Breast epithelium (tissue), 4 donors: Measurements from ENCODE around the gene UBE2D2. TPM values are rescaled to one million over a fixed set of nuclear protein-coding genes. Genes with fewer than 3 reads are reported as not detected.
A peak's percentile ranks its signal among the peaks of the same experiment; 100 is the strongest.

ENCODE experiments used
- DNase-seq, 2 donors: peaks; one replicate each; pipeline ENCODE4 v3.0.0-alpha.2; 2019; ENCODE audit warnings: low spot score in 2 of 2
- H3K27ac ChIP-seq, 2 donors: fragments of 200-600 bp; sonication (generic) in 1 of 2; one replicate each; pipeline ENCODE4 v1.5.1; 2016 to 2019; ENCODE audit warnings: mild to moderate bottlenecking in 1 of 2
- H3K27me3 ChIP-seq, 2 donors: fragments of 200-600 bp; sonication (generic) in 1 of 2; one replicate each; pipeline versions ENCODE4 v1.5.1 to v1.6.0; 2017 to 2019; ENCODE audit warnings: control low read depth in 1 of 2, mild to moderate bottlenecking in 1 of 2
- H3K36me3 ChIP-seq: fragments of 200-600 bp; one replicate; pipeline ENCODE4 v1.5.1; 2019
- H3K4me1 ChIP-seq, 2 donors: fragments of 200-600 bp; sonication (generic); one replicate each; pipeline ENCODE4 v1.5.1; 2016 to 2019; ENCODE audit warnings: control low read depth in 1 of 2
- H3K4me3 ChIP-seq, 3 donors: fragments of 200-600 bp; sonication (generic); 1 replicate in 2 of 3; 2 replicates in 1 of 3; pipeline ENCODE4 v1.5.1; 2016 to 2019; ENCODE audit warnings: mild to moderate bottlenecking in 3 of 3, moderate library complexity in 2 of 3
- H3K9me3 ChIP-seq, 2 donors: fragments of 200-600 bp; sonication (generic) in 1 of 2; one replicate each; pipeline ENCODE4 v1.5.1; 2016 to 2019; ENCODE audit warnings: control low read depth in 1 of 2
- POLR2A ChIP-seq: fragments of 450-650 bp; IDR thresholded peaks from one replicate; pipeline ENCODE4 v1.6.1; 2016; ENCODE audit warnings: antibody characterized with exemption, mild to moderate bottlenecking, moderate library complexity
- POLR2AphosphoS5 ChIP-seq, 3 donors: sonication (generic); formaldehyde crosslinking; IDR thresholded peaks; one replicate each; pipeline ENCODE4 v1.6.1; 2017; ENCODE audit warnings: antibody characterized with exemption in 3 of 3
- intact Hi-C: fragments of 100-400 bp; cut with DNase I; formaldehyde crosslinking; loops from one replicate; pipeline ENCODE4 v1.15.1; 2023; ENCODE audit warnings: low total_unique reads
- total RNA-seq, 3 donors: library from RNA; depleted of rRNA; stranded (reverse); fragments of >200 nt; gene quantifications; one replicate each; pipeline ENCODE4 v1.1.0, GENCODE V29; 2016
- TF ChIP-seq, protein P1 (sequence below), 3 donors: fragments of 450-650 bp; IDR thresholded peaks; one replicate each; pipeline ENCODE4 v1.5.1; 2016 to 2017; ENCODE audit warnings: antibody characterized with exemption in 3 of 3, mild to moderate bottlenecking in 3 of 3, moderate library complexity in 3 of 3

Gene UBE2D2
- total RNA-seq, 3 donors from 2014 or later, result 55.1 to 68.3 (median 58.1) TPM

DNA sequence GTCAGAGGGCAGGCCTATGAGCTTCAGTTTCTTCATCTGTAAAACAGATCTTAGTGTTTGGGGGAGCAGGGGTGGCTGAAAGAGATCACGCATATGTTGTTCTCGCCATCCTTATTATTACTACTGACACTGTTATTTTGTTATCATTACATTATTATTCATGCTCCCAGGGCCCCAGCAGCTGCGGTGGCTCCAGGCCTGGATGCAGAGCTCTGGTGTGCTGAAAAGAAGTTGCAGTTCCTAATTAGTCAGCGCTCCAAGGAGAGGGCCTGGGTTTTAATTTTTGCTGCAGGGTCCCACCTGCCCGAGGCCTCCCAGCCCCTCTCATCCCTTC, 106.6 kb downstream of the UBE2D2 start:
- DNase-seq, result no peak
- H3K4me1 ChIP-seq, result peaks cover 32 to 63% of the 10 kb centered on the region in 2 donors

GRCh38 chr5:139668064-139668880, 107.1 kb downstream of the UBE2D2 start:
- H3K4me1 ChIP-seq, result peaks cover 32 to 66% of the 10 kb centered on the region in 2 donors
- intact Hi-C loops, result no loop called here

More for the DNA sequence above, 106.6 kb downstream of the UBE2D2 start:
- Histone ChIP-seq H3K36me3 (no peaks in the 10 kb centered on the region), H3K9me3 (no peaks in the 10 kb centered on the region), H3K27me3 (no peaks in the 10 kb centered on the region), H3K27ac (peak overlapping the region; percentile 97), H3K4me3 (peak overlapping the region; percentile 52 to 71 (median 52))
- TF ChIP-seq POLR2A (no peak), POLR2AphosphoS5 (IDR thresholded peaks at IDR 0.05) (no peak)
- TF ChIP-seq, protein P1, sequence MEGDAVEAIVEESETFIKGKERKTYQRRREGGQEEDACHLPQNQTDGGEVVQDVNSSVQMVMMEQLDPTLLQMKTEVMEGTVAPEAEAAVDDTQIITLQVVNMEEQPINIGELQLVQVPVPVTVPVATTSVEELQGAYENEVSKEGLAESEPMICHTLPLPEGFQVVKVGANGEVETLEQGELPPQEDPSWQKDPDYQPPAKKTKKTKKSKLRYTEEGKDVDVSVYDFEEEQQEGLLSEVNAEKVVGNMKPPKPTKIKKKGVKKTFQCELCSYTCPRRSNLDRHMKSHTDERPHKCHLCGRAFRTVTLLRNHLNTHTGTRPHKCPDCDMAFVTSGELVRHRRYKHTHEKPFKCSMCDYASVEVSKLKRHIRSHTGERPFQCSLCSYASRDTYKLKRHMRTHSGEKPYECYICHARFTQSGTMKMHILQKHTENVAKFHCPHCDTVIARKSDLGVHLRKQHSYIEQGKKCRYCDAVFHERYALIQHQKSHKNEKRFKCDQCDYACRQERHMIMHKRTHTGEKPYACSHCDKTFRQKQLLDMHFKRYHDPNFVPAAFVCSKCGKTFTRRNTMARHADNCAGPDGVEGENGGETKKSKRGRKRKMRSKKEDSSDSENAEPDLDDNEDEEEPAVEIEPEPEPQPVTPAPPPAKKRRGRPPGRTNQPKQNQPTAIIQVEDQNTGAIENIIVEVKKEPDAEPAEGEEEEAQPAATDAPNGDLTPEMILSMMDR (IDR thresholded peaks at IDR 0.05), result no peak
- intact Hi-C loops, result no loop called here

GRCh38 chr5:139668924-139669661, 108.0 kb downstream of the UBE2D2 start:
- DNase-seq, result no peak
- peaks cover 32 to 61% of the 10 kb centered on the region in 2 donors for H3K4me1 ChIP-seq
- intact Hi-C loops, result no loop called here
- H3K9me3 ChIP-seq, result no peaks in the 10 kb centered on the region
- H3K36me3 ChIP-seq, result no peaks in the 10 kb centered on the region
- TF ChIP-seq POLR2A (no peak), POLR2AphosphoS5 (IDR thresholded peaks at IDR 0.05) (no peak)
- TF ChIP-seq, protein P1 (IDR thresholded peaks at IDR 0.05), result no peak
- peak overlapping the region; percentile 97 for H3K27ac ChIP-seq
- peak overlapping the region; percentile 52 to 71 (median 52) for H3K4me3 ChIP-seq
- no peaks in the 10 kb centered on the region for H3K27me3 ChIP-seq

More at GRCh38 chr5:139668064-139668880, 107.1 kb downstream of the UBE2D2 start:
- TF ChIP-seq, protein P1 (IDR thresholded peaks at IDR 0.05), result no peak
- TF ChIP-seq POLR2AphosphoS5 (IDR thresholded peaks at IDR 0.05) (no peak), POLR2A (no peak)
- H3K27ac ChIP-seq, result peak overlapping the region; percentile 97
- DNase-seq, result no peak
- H3K4me3 ChIP-seq, result peak overlapping the region; percentile 52 to 71 (median 52)
- H3K27me3 ChIP-seq, result no peaks in the 10 kb centered on the region
- H3K9me3 ChIP-seq, result no peaks in the 10 kb centered on the region
- no peaks in the 10 kb centered on the region for H3K36me3 ChIP-seq

DNA sequence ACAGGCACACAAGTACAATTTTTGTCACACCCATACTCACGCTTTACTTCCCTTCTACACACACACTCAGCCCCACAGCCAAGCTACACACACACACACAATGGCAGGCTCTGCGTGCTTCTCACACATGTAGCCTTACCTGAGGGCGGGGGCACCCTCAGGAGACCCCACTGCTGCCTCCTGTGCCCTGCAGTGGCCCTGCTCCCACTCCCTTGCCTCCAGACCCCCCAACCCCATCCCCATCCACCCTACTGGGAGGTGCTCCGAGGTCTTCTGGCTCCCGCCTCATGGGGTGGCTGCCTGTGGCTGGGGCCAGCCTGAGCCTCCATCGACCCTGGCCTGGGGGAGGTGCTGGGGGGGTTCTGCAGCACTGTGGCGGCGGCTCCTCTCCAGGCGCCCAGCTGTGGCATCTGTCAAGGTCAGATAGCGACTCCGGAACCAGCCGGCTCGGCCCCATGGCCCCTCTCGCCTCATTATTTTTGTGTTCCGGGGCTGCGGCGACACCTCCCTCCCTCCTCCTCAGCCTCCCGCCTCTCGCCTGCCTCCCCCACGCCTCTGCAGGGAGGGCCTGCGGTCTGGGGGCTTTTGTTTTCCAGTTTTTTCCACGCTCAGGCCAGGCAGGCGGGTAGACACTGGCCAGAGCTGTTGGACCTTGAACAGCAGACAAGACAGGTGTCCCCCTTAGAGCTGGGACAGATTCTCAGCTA, 108.7 kb downstream of the UBE2D2 start:
- intact Hi-C loops, result no loop called here
- peak overlapping the region; percentile 97 for H3K27ac ChIP-seq
- no peak for TF ChIP-seq POLR2AphosphoS5 (IDR thresholded peaks at IDR 0.05)
- no peaks in the 10 kb centered on the region for H3K27me3 ChIP-seq
- no peaks in the 10 kb centered on the region for H3K9me3 ChIP-seq
- peak overlapping the region in 2 of 3 donors; percentile 52 to 71 for H3K4me3 ChIP-seq
- peaks cover 32 to 58% of the 10 kb centered on the region in 2 donors for H3K4me1 ChIP-seq
- no peaks in the 10 kb centered on the region for H3K36me3 ChIP-seq
- no peak for DNase-seq

DNA sequence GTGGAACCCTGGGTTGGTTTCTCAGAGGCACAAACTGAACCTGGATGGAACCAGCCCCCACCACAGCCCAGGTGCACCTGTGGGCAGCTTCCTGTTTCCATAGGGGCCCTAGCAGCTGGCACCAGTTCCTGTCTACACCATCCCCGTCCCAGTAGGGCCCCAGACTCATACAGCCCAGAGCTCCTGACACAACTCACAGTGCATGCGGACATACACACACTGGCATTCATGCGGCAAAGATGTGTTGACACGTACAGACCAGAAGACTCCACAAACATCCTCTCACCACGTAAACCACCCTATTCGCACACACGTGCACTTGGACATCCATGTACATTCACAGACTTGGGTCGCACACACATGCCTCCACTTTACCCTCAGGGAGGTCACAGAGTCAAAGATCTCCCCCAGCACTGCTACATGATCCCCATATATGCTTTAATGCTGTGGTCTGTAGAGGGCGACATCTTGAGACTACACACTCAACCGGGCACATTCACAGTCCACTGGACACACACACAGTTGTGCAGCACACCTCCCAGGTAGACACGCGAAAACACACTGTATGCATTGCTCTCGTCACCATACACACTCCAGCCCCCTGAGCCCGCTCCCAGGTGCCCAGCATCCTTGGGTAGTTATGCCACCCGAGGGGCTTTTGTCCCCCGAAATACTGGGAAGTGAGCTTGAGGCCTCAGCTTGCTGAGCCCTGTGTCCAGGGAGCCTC, 109.4 kb downstream of the UBE2D2 start:
- H3K27me3 ChIP-seq, result no peaks in the 10 kb centered on the region
- intact Hi-C loops, result no loop called here
- H3K27ac ChIP-seq, result peak overlapping the region; percentile 97
- H3K4me3 ChIP-seq, result peak overlapping the region in 1 of 3 donors; percentile 71
- H3K9me3 ChIP-seq, result no peaks in the 10 kb centered on the region
- H3K36me3 ChIP-seq, result no peaks in the 10 kb centered on the region
- TF ChIP-seq, protein P1 (IDR thresholded peaks at IDR 0.05), result no peak
- no peak for TF ChIP-seq POLR2A
- no peak for DNase-seq
- H3K4me1 ChIP-seq, result peaks cover 32 to 53% of the 10 kb centered on the region in 2 donors
